Nephron (organoid): ENCODE data around the gene RAB11FIP3.

Source experiments
- H3K27ac Mint-ChIP-seq, 3 experiments: 2 replicates each; pipeline ENCODE4 v1.8.0; 2020; ENCODE audit warnings: mixed read lengths in 3 of 3, mild to moderate bottlenecking in 2 of 3, moderate library complexity in 1 of 3
- H3K27me3 Mint-ChIP-seq: 2 replicates; pipeline ENCODE4 v1.8.0; 2021; ENCODE audit warnings: low read depth, mild to moderate bottlenecking, moderate library complexity, mixed read lengths
- H3K36me3 Mint-ChIP-seq: 2 replicates; pipeline ENCODE4 v1.8.0; 2020; ENCODE audit warnings: low read depth, mixed read lengths
- H3K4me1 Mint-ChIP-seq: 2 replicates; pipeline ENCODE4 v1.8.0; 2020; ENCODE audit warnings: mixed read lengths
- H3K4me3 Mint-ChIP-seq, 3 experiments: 2 replicates each; pipeline ENCODE4 v1.8.0; 2020; ENCODE audit warnings: mild to moderate bottlenecking in 3 of 3, mixed read lengths in 3 of 3, moderate library complexity in 2 of 3
- H3K9me3 Mint-ChIP-seq: 2 replicates; pipeline ENCODE4 v1.8.0; 2020; ENCODE audit warnings: mixed read lengths
- TF ChIP-seq, protein P1 (sequence below), 3 experiments: fragments of 200-600 bp; sonication (generic); IDR thresholded peaks; one replicate each; pipeline ENCODE4 v1.5.0; 2021; ENCODE audit warnings: antibody characterized with exemption in 3 of 3; ENCODE audit not compliant: unreplicated experiment in 3 of 3

Gene RAB11FIP3

DNA sequence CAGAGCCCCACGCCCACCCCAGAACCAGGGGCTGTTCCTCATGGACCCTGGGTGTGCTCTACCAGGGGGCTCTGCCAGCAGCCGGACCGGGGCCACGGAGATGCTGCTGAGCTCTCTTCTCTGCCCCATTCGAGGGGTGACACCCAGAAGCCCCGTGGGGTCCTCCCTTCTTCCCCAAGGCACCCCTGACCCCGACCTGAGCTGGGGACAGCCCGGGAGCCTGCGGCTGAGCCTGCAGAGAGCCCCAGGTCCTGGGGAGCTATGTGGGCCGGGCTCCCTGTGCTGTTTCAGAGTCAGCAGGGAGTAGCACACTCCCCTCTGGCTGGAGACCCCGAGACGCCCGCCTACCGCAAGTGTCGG lies 133.6 kb downstream of the RAB11FIP3 start:
- Mint-ChIP-seq H3K9me3 (no peaks in the 10 kb centered on the region), H3K4me3 (no peak overlapping the region), H3K4me1 (peaks cover 12% of the 10 kb centered on the region), H3K27ac (no peak overlapping the region), H3K36me3 (peaks cover 4% of the 10 kb centered on the region), H3K27me3 (peaks cover 37% of the 10 kb centered on the region)
- TF ChIP-seq, protein P1, sequence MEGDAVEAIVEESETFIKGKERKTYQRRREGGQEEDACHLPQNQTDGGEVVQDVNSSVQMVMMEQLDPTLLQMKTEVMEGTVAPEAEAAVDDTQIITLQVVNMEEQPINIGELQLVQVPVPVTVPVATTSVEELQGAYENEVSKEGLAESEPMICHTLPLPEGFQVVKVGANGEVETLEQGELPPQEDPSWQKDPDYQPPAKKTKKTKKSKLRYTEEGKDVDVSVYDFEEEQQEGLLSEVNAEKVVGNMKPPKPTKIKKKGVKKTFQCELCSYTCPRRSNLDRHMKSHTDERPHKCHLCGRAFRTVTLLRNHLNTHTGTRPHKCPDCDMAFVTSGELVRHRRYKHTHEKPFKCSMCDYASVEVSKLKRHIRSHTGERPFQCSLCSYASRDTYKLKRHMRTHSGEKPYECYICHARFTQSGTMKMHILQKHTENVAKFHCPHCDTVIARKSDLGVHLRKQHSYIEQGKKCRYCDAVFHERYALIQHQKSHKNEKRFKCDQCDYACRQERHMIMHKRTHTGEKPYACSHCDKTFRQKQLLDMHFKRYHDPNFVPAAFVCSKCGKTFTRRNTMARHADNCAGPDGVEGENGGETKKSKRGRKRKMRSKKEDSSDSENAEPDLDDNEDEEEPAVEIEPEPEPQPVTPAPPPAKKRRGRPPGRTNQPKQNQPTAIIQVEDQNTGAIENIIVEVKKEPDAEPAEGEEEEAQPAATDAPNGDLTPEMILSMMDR (IDR thresholded peaks at IDR 0.05; ENCODE audit: unreplicated experiment in 3 of 3) = no peak

DNA sequence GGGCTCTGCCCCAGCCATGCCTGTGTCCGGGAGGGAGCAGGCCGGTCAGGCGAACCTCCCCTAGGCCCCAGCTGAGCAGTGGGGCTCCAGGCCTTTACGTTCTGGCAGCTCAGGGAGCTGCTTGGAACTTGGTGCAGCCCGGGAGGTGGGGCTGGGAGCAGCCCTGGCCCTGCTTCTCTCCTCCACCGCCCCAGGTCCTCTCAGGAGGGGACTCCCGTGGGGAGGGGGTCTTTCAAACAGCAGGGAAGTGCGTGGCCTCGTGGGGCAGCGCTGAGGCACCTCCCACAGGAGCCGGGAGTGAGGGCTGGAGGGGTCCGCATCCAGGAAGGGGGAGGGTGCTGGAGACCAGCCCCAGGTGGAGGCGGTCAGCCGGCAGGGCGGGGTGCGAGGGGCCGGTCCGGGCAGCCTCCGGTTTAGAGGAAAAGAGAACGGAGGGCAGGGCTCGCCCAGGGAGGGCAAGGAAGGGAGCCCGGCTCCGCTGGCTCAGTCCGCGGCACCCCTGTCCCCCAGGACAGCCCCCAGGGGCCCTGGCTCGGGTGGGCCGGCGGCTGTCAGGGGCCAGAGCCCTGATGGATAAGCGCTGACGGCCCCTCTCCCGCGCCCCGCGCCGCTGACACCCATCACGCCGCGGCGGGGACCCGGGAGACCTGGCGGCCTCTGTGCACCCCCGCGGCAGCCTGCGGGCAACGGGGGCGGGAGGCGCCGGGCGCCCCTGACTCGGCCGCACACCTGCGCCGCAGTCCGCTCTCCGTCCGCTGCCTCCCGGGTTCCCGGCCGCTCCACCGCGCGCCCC lies 134.2 kb downstream of the RAB11FIP3 start:
- Mint-ChIP-seq H3K36me3 (no peaks in the 10 kb centered on the region), H3K9me3 (no peaks in the 10 kb centered on the region), H3K4me1 (peaks cover 8% of the 10 kb centered on the region), H3K27ac (no peak overlapping the region), H3K4me3 (peak overlapping the region in 2 of 3 experiments; percentile 28 to 74), H3K27me3 (peaks cover 37% of the 10 kb centered on the region)
- TF ChIP-seq, protein P1 (IDR thresholded peaks at IDR 0.05; ENCODE audit: unreplicated experiment in 3 of 3) = no peak

DNA sequence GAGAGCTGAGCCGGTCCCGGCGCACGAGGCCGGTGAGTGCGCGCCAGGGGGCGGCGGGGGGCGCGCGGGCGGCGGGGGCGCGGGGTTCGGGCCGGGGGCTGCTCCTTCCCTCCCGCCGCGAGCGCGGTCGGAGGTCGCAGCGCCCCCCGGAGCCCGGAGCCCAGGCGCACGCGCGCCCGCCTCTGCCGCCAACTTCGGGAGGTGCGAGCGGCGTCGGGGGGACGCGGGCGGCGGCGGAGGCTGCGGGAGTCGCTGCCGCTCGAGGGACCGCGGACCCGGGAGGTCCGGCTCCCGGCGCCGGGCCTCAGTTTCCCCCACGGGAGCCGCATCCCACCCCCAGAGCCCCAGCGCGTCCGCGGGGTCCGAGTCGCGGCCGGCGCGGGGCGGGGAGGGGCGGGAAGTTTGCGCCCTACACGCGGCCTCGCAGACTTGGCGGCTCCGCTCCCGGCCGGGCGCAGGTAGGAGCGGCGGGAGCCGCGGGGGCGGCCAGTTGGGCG lies 134.8 kb downstream of the RAB11FIP3 start, which contains the start of gene PRR35:
TSS of gene PRR35 (plus strand) at position 191 of the 497 bp plus-strand sequence. CDS start 2,901 bp downstream, outside the sequence.
- peak within 1 kb of the TSS in 2 of 3 experiments; percentile 28 to 74 for H3K4me3 Mint-ChIP-seq

DNA sequence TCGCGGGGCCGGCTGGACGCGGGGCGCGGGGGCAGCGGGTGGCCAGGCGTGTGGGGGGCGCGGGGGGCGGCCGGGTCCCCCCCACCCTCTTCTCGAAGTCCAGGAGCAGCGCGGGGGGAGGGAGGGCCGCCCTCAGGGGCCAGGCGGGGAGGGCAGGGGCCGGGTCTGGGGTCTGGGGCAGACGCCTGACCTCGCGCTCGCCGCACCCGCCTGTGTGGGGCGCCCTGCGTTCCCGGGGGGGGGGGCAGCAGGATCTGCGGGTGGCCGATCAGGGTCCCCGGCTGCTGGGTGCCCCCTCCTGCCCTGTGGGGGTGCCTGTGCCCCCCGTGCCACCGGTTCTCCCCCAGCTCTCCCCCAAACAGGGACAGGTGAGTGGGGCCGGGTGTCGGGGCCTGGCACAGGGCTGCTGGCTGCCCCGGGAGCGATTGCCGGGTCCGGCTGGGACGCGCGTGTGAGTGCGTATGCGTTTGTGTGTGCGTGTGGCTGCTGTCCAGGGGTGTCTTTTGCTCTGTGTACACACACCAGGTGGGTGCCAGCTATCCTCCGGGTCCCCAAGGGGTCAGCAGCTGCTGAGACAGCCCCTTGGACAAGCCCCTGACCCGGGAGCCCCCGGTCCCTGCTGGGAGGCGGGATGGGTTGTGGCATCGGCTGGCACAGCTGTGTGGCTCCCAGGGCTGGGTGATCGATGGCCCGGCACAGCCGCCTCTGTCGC lies 135.4 kb downstream of the RAB11FIP3 start:
- peaks cover 8% of the 10 kb centered on the region for H3K4me1 Mint-ChIP-seq
- TF ChIP-seq, protein P1 (IDR thresholded peaks at IDR 0.05; ENCODE audit: unreplicated experiment in 3 of 3) = no peak
- H3K27ac Mint-ChIP-seq = no peak overlapping the region
- H3K36me3 Mint-ChIP-seq = no peaks in the 10 kb centered on the region
- no peaks in the 10 kb centered on the region for H3K9me3 Mint-ChIP-seq
- H3K27me3 Mint-ChIP-seq = peaks cover 37% of the 10 kb centered on the region
- H3K4me3 Mint-ChIP-seq = no peak overlapping the region

More for the DNA sequence above, 134.8 kb downstream of the RAB11FIP3 start, which contains the start of gene PRR35:
- TF ChIP-seq, protein P1 (IDR thresholded peaks at IDR 0.05; ENCODE audit: unreplicated experiment in 3 of 3) = no peak
- Mint-ChIP-seq H3K27ac (no peak within 1 kb of the TSS), H3K36me3 (no peaks in the 10 kb centered on the region), H3K27me3 (peaks cover 37% of the 10 kb centered on the region), H3K9me3 (no peaks in the 10 kb centered on the region), H3K4me1 (peaks cover 8% of the 10 kb centered on the region)

DNA sequence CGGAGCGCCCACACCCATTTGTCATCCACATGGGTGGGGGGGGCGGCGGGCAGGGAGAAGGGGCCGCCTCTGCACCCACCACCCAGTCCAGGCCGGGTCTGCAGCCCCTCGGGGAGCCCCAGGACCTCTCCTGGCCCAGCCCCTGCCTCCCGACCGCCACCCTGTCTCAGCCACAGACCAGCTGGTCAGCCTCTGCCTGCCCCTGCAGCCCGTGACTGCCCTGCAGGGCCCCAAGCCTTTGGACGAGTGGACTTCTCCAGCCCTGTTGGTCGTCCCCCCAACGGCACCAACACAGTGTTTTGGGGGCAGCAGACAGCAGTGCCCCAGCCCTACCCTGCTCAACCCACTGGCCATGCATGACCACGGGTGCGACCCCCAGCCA lies 136.0 kb downstream of the RAB11FIP3 start:
- H3K9me3 Mint-ChIP-seq = no peaks in the 10 kb centered on the region
- no peak overlapping the region for H3K4me3 Mint-ChIP-seq
- H3K27me3 Mint-ChIP-seq = peaks cover 37% of the 10 kb centered on the region
- no peak overlapping the region for H3K27ac Mint-ChIP-seq
- H3K36me3 Mint-ChIP-seq = no peaks in the 10 kb centered on the region
- TF ChIP-seq, protein P1 (IDR thresholded peaks at IDR 0.05; ENCODE audit: unreplicated experiment in 3 of 3) = no peak
- H3K4me1 Mint-ChIP-seq = peaks cover 9% of the 10 kb centered on the region
